Heart left ventricle (tissue), 16 donors: Measurements from ENCODE around the gene MFAP3. TPM values are rescaled to one million over a fixed set of nuclear protein-coding genes. Genes with fewer than 3 reads are reported as not detected.

Source experiments
- ATAC-seq, 4 donors: fragments of 200-7000 bp; cut with Tn5 transposase; one replicate each; pipeline ENCODE4 v1.9.1; 2020 to 2022; ENCODE audit warnings: moderate library complexity in 4 of 4, mild to moderate bottlenecking in 3 of 4, moderate number of reproducible peaks in 1 of 4
- DNase-seq, 5 donors: peaks; one replicate each; pipeline ENCODE4 v3.0.0-alpha.2; 2020
- H3K27ac ChIP-seq, 12 donors: fragments of 200-600 bp; sonication (generic) in 4 of 12; one replicate each; pipeline versions ENCODE4 v1.5.0 to v1.8.0; 2016 to 2022; ENCODE audit warnings: mild to moderate bottlenecking in 2 of 12
- H3K27me3 ChIP-seq, 9 donors: fragments of 200-600 bp; sonication (generic) in 2 of 9; one replicate each; pipeline versions ENCODE4 v1.5.1 to v1.8.0; 2016 to 2022; ENCODE audit warnings: mild to moderate bottlenecking in 3 of 9
- H3K36me3 ChIP-seq, 9 donors: fragments of 200-600 bp; sonication (generic) in 2 of 9; one replicate each; pipeline versions ENCODE4 v1.5.0 to v1.8.0; 2018 to 2022; ENCODE audit warnings: mild to moderate bottlenecking in 2 of 9
- H3K4me1 ChIP-seq, 12 donors: fragments of 200-600 bp; sonication (generic) in 4 of 12; one replicate each; pipeline versions ENCODE4 v1.5.0 to v1.8.0; 2016 to 2022; ENCODE audit warnings: mild to moderate bottlenecking in 3 of 12
- H3K4me3 ChIP-seq, 12 donors: fragments of 200-600 bp; sonication (generic) in 4 of 12; one replicate each; pipeline versions ENCODE4 v1.5.0 to v1.8.0; 2017 to 2022; ENCODE audit warnings: mild to moderate bottlenecking in 9 of 12, moderate library complexity in 4 of 12
- H3K9me3 ChIP-seq, 12 donors: fragments of 200-600 bp; sonication (generic) in 4 of 12; one replicate each; pipeline versions ENCODE4 v1.5.0 to v1.8.0; 2016 to 2022; ENCODE audit warnings: mild to moderate bottlenecking in 1 of 12
- POLR2A ChIP-seq, 2 donors: fragments of 450-650 bp; IDR thresholded peaks; one replicate each; pipeline ENCODE4 v1.6.1; 2017; ENCODE audit warnings: antibody characterized with exemption in 2 of 2, mild to moderate bottlenecking in 2 of 2, moderate library complexity in 2 of 2
- WGBS, 4 donors: extraction: QIAGEN DNeasy Blood & Tissue Kit in 2 of 4; methylation state at CpG; one replicate each; pipeline versions ENCODE4 v1.1.5 to v1.1.7; 2013 to 2018; 5-methylcytosine and 5-hydroxymethylcytosine counted together
- intact Hi-C, 10 donors: fragments of 100-400 bp; cut with DNase I; formaldehyde crosslinking; loops; one replicate each; pipeline versions ENCODE4 v1.11.1 to v1.14.2; 2022
- polyA plus RNA-seq, 2 donors: library from polyadenylated mRNA; stranded (reverse); fragments of 200-250 nt; gene quantifications; one replicate each; pipeline ENCODE4 v1.2.3, GENCODE V29; 2013
- total RNA-seq, 9 donors: library from RNA; depleted of rRNA in 2 of 9; stranded (reverse); fragments of >200 nt in 2 of 9; fragmentation: NEBNext Ultra II Directional in 3 of 9; extraction: Animal tissue kit (Norgen Biotek cat#: 25700) in 3 of 9; gene quantifications; one replicate each; pipeline versions ENCODE4 v1.1.0 to v1.2.4, GENCODE V29; 2016 to 2023
- TF ChIP-seq, protein P1 (sequence below), 12 donors: fragments of 200-600 bp; sonication (generic) in 4 of 12; IDR thresholded peaks; one replicate each; pipeline versions ENCODE4 v1.5.0 to v1.8.0; 2018 to 2022; ENCODE audit warnings: antibody characterized with exemption in 12 of 12, mild to moderate bottlenecking in 5 of 12
- donor health status: ischemic (EF 13 %, LVEDD 7.1; RV severe dilation, severe dysfunction).
- donor health status: healthy with polysubstance abuse.
- donor health status: DM: no; HTN: yes; CAD: no.
- donor health status: DM: no; HTN: no; CAD: no.
- donor health status: ischemic (EF 25% LVEDD 6.9; RV normal size, moderate dysfunction).
- donor health status: ischemic (EF 25% LVEDD 5.7; RV mildly dilated, moderate dysfunction).
- donor health status: healthy.
- donor health status: DM: yes; HTN: yes; CAD: no.
- donor health status: ischemic (EF 35%, LVEDD 5.7; RV mildly dilated, moderate dysfunction).
- donor health status: nonischemic (EF 11% LVEDD 7.7; RV severe dilation, severe dysfunction).
- donor health status: DM: yes; HTN: yes; CAD: no.
- donor health status: PGD.
- donor health status: ischemic (EF 29% LVEDD 5.4; RV normal size, mild dysfunction).
- donor health status: nonischemic (EF 23%, LVEDD 6.1; RV moderate dilation, normal function).

Gene MFAP3
- total and polyA plus RNA-seq, 11 donors, result 2.3 to 52.0 (median 38.6) TPM

DNA sequence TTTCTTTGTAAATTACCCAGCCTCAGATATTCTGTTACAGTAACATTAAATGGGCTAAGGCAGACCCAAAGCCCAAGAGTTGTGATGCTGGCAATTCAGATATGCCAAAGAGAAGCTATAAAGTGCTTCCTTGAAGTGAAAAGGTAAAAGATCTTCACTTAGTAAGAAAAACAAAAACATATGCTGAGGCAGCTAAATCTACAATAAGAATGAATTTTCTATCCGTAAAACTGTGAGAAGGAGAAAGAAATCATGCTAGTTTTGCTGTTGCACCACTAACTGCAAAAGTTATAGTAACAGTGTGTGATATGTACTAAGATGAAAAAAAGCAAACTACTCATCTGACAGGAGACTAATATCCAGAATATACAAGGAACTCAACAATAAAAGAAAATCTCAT lies 40.0 kb upstream of the MFAP3 start:
- Histone ChIP-seq H3K4me3 (no peak overlapping the region), H3K4me1 (peaks cover 0 to 27% (median 14%) of the 10 kb centered on the region in 12 donors), H3K27me3 (no peaks in the 10 kb centered on the region), H3K27ac (peak overlapping the region in 2 of 12 donors; percentile 42 to 44), H3K36me3 (peaks cover 0 to 72% (median 52%) of the 10 kb centered on the region in 9 donors), H3K9me3 (no peaks in the 10 kb centered on the region)
- DNase-seq (no peak), ATAC-seq (no peak)
- intact Hi-C loops, result no loop called here
- WGBS, 4 donors, result 94 to 100% (median 96%) methylated on average over 1 of the region's 1 CpG
- TF ChIP-seq, protein P1, sequence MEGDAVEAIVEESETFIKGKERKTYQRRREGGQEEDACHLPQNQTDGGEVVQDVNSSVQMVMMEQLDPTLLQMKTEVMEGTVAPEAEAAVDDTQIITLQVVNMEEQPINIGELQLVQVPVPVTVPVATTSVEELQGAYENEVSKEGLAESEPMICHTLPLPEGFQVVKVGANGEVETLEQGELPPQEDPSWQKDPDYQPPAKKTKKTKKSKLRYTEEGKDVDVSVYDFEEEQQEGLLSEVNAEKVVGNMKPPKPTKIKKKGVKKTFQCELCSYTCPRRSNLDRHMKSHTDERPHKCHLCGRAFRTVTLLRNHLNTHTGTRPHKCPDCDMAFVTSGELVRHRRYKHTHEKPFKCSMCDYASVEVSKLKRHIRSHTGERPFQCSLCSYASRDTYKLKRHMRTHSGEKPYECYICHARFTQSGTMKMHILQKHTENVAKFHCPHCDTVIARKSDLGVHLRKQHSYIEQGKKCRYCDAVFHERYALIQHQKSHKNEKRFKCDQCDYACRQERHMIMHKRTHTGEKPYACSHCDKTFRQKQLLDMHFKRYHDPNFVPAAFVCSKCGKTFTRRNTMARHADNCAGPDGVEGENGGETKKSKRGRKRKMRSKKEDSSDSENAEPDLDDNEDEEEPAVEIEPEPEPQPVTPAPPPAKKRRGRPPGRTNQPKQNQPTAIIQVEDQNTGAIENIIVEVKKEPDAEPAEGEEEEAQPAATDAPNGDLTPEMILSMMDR (IDR thresholded peaks at IDR 0.05), result no peak
- TF ChIP-seq POLR2A (IDR thresholded peaks at IDR 0.05), result no peak

DNA sequence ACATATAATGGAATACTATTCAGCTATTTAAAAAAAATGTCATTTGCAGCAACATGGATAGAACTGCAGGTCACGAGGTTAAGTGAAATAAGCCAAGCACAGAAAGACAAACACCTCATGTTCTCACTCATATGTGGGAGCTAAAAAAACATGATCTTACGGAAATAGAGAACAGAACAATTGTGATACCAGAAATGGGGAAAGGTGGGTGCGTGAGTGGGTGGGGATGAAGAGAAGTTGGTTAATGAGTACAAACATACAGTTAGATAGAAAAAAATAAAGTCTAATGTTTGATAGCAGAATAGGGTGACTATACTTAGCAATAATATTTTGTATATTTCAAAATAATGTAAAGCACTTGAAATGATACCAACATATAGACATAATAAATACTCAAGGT lies 38.8 kb upstream of the MFAP3 start:
- Histone ChIP-seq H3K4me1 (peaks cover 0 to 27% (median 14%) of the 10 kb centered on the region in 12 donors), H3K27ac (peak overlapping the region in 1 of 12 donors; percentile 89), H3K4me3 (no peak overlapping the region), H3K36me3 (peaks cover 0 to 61% (median 40%) of the 10 kb centered on the region in 9 donors), H3K27me3 (no peaks in the 10 kb centered on the region), H3K9me3 (no peaks in the 10 kb centered on the region)
- intact Hi-C loops, result loop anchor here in 1 of 10 donors (5.0 kb wide), 1 partner anchor 37 kb away; the partner anchor contains the start of genes FAM114A2 and MFAP3
- ATAC-seq (no peak), DNase-seq (no peak)
- no peak for TF ChIP-seq POLR2A (IDR thresholded peaks at IDR 0.05)
- TF ChIP-seq, protein P1 (IDR thresholded peaks at IDR 0.05), result no peak
- 94 to 97% (median 96%) methylated on average over 3 of the region's 3 CpGs for WGBS, 4 donors

DNA sequence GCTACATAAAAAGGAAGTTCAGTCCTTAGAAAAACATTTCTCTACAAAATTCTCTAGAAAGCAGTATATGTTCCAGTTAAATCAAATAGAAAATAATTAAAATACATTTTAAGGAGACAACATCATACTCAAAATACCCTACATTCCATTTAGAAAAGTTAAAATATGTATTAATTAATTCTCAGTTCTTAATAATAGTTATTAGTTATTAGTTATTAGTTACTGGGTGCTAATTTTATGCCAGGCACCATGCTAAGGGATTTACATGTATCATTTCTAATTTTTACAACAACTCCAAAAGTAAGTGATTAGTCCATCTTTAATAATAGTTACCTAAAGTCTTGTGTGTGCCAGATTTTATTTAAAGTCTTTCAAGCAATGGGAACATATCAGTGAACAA lies 38.1 kb upstream of the MFAP3 start:
- Histone ChIP-seq H3K9me3 (no peaks in the 10 kb centered on the region), H3K4me3 (no peak overlapping the region), H3K36me3 (peaks cover 0 to 55% (median 40%) of the 10 kb centered on the region in 9 donors), H3K27me3 (no peaks in the 10 kb centered on the region), H3K4me1 (peaks cover 0 to 27% (median 14%) of the 10 kb centered on the region in 12 donors), H3K27ac (peak overlapping the region in 10 of 12 donors; percentile 48 to 89 (median 82))
- DNase-seq (no peak), ATAC-seq (no peak)
- intact Hi-C loops, result loop anchor here in 1 of 10 donors (5.0 kb wide), 1 partner anchor 37 kb away; the partner anchor contains the start of genes FAM114A2 and MFAP3
- TF ChIP-seq, protein P1 (IDR thresholded peaks at IDR 0.05), result no peak
- TF ChIP-seq POLR2A (IDR thresholded peaks at IDR 0.05), result no peak

DNA sequence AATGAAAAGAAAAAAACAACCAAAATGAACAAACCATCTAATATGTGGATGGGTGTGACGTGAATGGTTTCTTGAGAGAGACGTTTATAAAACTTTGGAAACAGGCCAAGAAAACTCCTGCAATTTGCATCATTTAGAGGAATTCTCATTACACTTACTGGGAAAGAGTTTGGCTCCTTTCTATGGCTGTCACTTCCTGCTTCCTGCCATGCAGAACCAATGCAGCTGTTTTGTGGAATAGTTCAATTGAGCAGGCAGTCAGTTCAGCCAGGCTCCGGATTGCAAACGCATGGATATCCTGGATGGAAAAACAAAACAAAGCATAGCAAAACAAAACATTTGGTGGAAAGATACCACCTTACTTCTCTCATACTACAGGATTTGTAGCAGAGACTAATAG lies 36.7 kb upstream of the MFAP3 start:
- H3K4me3 ChIP-seq, result no peak overlapping the region
- H3K27me3 ChIP-seq, result no peaks in the 10 kb centered on the region
- H3K4me1 ChIP-seq, result peaks cover 0 to 27% (median 14%) of the 10 kb centered on the region in 12 donors
- peak; percentile 90 to 95 (median 93) for ATAC-seq
- DNase-seq, result peak in 4 of 5 donors; percentile 34 to 74 (median 62)
- WGBS, 4 donors, result 37 to 50% (median 41%) methylated on average over 4 of the region's 4 CpGs
- peak in 1 of 2 donors; percentile 23 for TF ChIP-seq POLR2A (IDR thresholded peaks at IDR 0.05)
- TF ChIP-seq, protein P1 (IDR thresholded peaks at IDR 0.05), result no peak
- H3K9me3 ChIP-seq, result no peaks in the 10 kb centered on the region
- peak overlapping the region; percentile 71 to 89 (median 82) for H3K27ac ChIP-seq
- intact Hi-C loops, result loop anchor here in 2 of 10 donors (2.0 to 5.0 kb wide), 2 partner anchors 35 to 37 kb away; partner anchors contain the start of genes FAM114A2 (in 2 of the 2) and MFAP3 (in 2 of the 2)
- H3K36me3 ChIP-seq, result peaks cover 0 to 41% (median 29%) of the 10 kb centered on the region in 9 donors
